ENCODE measurements around the gene RAB3A.

GRCh38 chr19:18249834-18250233 lies 46.0 kb upstream of the RAB3A start:
- no peak for TF ChIP-seq CTCF (IDR thresholded peaks at IDR 0.05)
- TF ChIP-seq POLR2A (IDR thresholded peaks at IDR 0.05), result no peak
